Adipocyte (in vitro differentiated cells): Measurements from ENCODE around the gene MOV10.
A peak's percentile ranks its signal among the peaks of the same experiment; 100 is the strongest.
"Not testable (repeated sequence)": the region's sequence is repeated elsewhere in the genome, so short reads cannot be mapped to it uniquely, and the experiment has no call there.

Experiments used
- DNase-seq: peaks from one replicate; pipeline ENCODE4 v3.0.0-alpha.2; 2015; ENCODE audit warnings: low read depth
- H3K27me3 ChIP-seq: replicated peaks from 2 replicates; pipeline ENCODE4 v1.7.0; 2013; ENCODE audit warnings: mild to moderate bottlenecking, low read length, moderate library complexity; ENCODE audit not compliant: control insufficient read depth, insufficient read depth
- H3K36me3 ChIP-seq: 2 replicates; pipeline ENCODE4 v1.7.0; 2013; ENCODE audit warnings: low read length, mild to moderate bottlenecking, moderate library complexity; ENCODE audit not compliant: control insufficient read depth, insufficient read depth, severe bottlenecking
- H3K4me1 ChIP-seq: 2 replicates; pipeline ENCODE4 v1.7.0; 2013; ENCODE audit warnings: mild to moderate bottlenecking, low read length, moderate library complexity; ENCODE audit not compliant: control insufficient read depth, insufficient read depth
- H3K4me3 ChIP-seq: 2 replicates; pipeline ENCODE4 v1.7.0; 2013; ENCODE audit warnings: mild to moderate bottlenecking, low read length, moderate library complexity
- H3K9ac ChIP-seq: 2 replicates; pipeline ENCODE4 v1.7.0; 2013; ENCODE audit warnings: mild to moderate bottlenecking, low read length, moderate library complexity
- H3K9me3 ChIP-seq: 2 replicates; pipeline ENCODE4 v1.7.0; 2013; ENCODE audit warnings: mild to moderate bottlenecking, low read length, moderate library complexity; ENCODE audit not compliant: control insufficient read depth

Gene MOV10

GRCh38 chr1:112717263-112717873 lies 42.9 kb downstream of the MOV10 start:
- no peak for DNase-seq
- peaks cover 3% of the 10 kb centered on the region for H3K27me3 ChIP-seq

DNA sequence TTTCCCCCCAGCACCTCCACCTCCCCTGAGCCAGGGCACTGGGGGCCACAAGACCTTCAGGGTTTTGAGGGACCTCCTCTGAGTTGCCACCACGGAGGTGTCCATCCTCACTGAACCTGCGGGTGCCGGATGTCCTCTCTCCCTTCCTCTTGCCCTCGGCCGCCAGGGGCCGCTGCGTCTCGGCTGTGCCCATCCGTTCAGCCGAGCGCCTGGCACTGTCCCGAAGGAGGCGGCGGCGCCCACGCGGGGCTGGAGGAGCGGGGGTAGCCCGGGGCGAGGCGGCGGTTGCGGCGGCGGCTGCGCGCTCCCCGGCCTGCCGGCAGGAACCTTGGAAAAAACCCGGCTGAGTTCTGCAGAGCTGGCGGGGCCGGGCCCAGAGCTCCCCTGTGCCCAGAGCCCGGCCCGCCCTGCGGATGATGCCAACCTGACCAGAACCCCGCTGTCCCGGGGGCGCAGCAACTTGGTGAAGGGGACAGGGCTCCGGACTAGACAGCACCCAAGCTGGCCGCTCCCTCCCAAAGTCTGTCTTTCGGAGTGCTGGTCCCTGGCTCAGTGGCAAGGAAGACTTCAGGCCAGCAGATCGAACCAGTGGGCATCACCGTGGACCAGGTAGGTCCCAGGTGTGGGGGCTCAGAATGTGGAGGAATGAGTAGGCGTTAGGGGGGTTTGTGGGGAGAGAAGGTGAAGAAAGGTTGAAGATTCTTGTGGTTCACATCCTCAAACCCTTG lies 44.4 kb downstream of the MOV10 start:
- Histone ChIP-seq H3K36me3 (no peaks in the 10 kb centered on the region), H3K4me1 (peaks cover 22% of the 10 kb centered on the region), H3K9me3 (no peaks in the 10 kb centered on the region), H3K9ac (no peak overlapping the region), H3K27me3 (peaks cover 2% of the 10 kb centered on the region), H3K4me3 (peak overlapping the region; percentile 62)
- DNase-seq, result peak; percentile 96

More at GRCh38 chr1:112717263-112717873, 42.9 kb downstream of the MOV10 start:
- no peak overlapping the region for H3K4me3 ChIP-seq
- no peaks in the 10 kb centered on the region for H3K9me3 ChIP-seq
- no peaks in the 10 kb centered on the region for H3K36me3 ChIP-seq
- no peak overlapping the region for H3K9ac ChIP-seq
- peaks cover 19% of the 10 kb centered on the region for H3K4me1 ChIP-seq

DNA sequence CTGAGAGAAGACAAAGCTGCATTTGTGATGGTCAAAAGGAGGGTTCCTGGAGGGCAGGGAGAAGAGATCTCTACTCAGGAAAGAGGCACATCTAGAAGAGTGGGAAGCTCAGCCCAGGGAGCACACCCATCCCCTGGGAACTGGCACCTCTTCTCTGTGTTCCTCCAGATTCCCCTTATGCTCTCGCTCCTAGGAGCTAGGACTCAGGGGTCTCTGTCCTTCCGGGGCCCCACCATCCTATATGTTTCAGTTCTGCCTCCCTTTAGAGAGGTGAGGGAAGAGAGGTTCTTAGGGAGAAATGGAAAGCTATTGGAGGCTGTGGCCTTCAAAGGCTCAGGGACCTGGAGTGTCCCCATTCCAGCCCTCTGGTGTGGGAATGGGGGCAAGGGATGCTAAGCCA lies 45.2 kb downstream of the MOV10 start:
- H3K4me1 ChIP-seq, result peaks cover 15% of the 10 kb centered on the region
- H3K36me3 ChIP-seq, result no peaks in the 10 kb centered on the region
- no peak overlapping the region for H3K4me3 ChIP-seq
- H3K27me3 ChIP-seq, result no peaks in the 10 kb centered on the region
- H3K9me3 ChIP-seq, result no peaks in the 10 kb centered on the region
- H3K9ac ChIP-seq, result no peak overlapping the region
- DNase-seq, result no peak

DNA sequence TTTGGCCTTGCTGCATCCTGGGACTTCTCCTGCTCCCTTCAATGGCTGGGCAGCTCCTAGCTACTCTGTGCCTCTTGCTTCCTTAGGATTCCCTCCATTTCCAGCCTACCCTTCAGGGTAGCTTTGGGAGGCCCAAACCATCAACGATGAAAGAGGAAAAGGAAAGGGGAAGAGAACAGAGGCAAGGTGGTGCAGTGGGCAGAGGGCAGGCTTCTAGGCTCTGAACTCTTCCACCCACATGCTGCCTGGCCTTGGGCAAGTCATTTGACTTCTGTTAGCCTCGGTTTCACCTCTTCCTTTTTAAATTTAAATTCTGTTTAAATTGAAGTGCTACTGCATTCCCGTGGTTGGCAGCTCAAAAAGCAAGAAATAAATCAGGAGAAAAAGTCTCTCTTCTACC lies 46.3 kb downstream of the MOV10 start:
- H3K27me3 ChIP-seq, result no peaks in the 10 kb centered on the region
- H3K9me3 ChIP-seq, result no peaks in the 10 kb centered on the region
- no peak for DNase-seq
- H3K4me3 ChIP-seq, result no peak overlapping the region
- H3K4me1 ChIP-seq, result peaks cover 9% of the 10 kb centered on the region
- no peaks in the 10 kb centered on the region for H3K36me3 ChIP-seq
- no peak overlapping the region for H3K9ac ChIP-seq

GRCh38 chr1:112721294-112721693 lies 46.8 kb downstream of the MOV10 start:
- not testable (repeated sequence) for H3K27me3 ChIP-seq, DNase-seq, H3K4me1 ChIP-seq, H3K9ac ChIP-seq, H3K4me3 ChIP-seq, H3K36me3 ChIP-seq, H3K9me3 ChIP-seq

GRCh38 chr1:112721966-112722524 lies 47.6 kb downstream of the MOV10 start:
- Histone ChIP-seq H3K36me3 (no peaks in the 10 kb centered on the region), H3K27me3 (no peaks in the 10 kb centered on the region), H3K4me3 (no peak overlapping the region), H3K9me3 (no peaks in the 10 kb centered on the region), H3K4me1 (peaks cover 5% of the 10 kb centered on the region), H3K9ac (no peak overlapping the region)
- DNase-seq, result no peak

- peak; percentile 45 for DNase-seq
- Histone ChIP-seq H3K4me1 (peaks cover 5% of the 10 kb centered on the region), H3K9ac (no peak overlapping the region), H3K9me3 (no peaks in the 10 kb centered on the region), H3K36me3 (no peaks in the 10 kb centered on the region), H3K4me3 (no peak overlapping the region), H3K27me3 (no peaks in the 10 kb centered on the region)
Measured at GRCh38 chr1:112722601-112723510, 48.4 kb downstream of the MOV10 start.

DNA sequence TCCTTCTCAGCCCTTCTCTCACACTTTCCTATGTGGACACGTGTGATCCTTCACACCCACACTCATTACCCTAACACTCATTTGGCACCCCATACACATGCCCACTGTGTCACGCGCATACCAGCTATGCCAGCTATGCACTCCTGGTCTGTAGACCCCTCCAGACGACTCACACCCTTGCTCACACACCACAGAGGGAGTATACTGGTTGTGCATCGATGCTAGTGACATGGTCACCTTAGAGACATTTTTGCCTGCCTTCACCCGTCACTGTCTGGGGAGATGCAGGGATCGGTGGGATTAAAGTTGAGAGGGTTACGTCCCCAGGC lies 49.0 kb downstream of the MOV10 start:
- no peaks in the 10 kb centered on the region for H3K36me3 ChIP-seq
- no peaks in the 10 kb centered on the region for H3K9me3 ChIP-seq
- H3K9ac ChIP-seq, result no peak overlapping the region
- peaks cover 5% of the 10 kb centered on the region for H3K4me1 ChIP-seq
- DNase-seq, result no peak
- H3K27me3 ChIP-seq, result no peaks in the 10 kb centered on the region
- H3K4me3 ChIP-seq, result no peak overlapping the region

- DNase-seq, H3K4me1 ChIP-seq, H3K36me3 ChIP-seq, H3K27me3 ChIP-seq, H3K9me3 ChIP-seq, H3K9ac ChIP-seq, H3K4me3 ChIP-seq: not testable (repeated sequence)
Measured at GRCh38 chr1:112724240-112724639, 49.8 kb downstream of the MOV10 start.

DNA sequence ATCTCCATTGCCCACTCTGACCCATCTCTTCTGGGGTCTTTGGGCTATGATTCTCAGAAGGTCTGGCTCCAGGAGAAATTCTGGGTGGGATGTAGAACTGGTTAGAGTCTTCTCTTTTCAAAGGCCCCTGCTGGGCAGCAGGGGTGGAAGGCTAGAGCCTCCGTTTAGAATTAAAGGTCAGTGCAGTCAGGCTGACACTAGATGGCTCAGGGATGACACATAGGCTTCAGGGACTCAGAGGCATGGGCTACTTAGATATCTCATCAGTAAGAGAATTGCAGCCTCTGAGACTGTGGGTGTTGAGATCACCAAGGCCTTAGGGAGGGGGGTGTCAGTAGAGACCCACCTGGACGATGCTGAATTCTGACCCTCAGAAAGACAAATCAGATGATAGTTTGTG lies 53.3 kb downstream of the MOV10 start:
- no peak overlapping the region for H3K4me3 ChIP-seq
- DNase-seq, result no peak

DNA sequence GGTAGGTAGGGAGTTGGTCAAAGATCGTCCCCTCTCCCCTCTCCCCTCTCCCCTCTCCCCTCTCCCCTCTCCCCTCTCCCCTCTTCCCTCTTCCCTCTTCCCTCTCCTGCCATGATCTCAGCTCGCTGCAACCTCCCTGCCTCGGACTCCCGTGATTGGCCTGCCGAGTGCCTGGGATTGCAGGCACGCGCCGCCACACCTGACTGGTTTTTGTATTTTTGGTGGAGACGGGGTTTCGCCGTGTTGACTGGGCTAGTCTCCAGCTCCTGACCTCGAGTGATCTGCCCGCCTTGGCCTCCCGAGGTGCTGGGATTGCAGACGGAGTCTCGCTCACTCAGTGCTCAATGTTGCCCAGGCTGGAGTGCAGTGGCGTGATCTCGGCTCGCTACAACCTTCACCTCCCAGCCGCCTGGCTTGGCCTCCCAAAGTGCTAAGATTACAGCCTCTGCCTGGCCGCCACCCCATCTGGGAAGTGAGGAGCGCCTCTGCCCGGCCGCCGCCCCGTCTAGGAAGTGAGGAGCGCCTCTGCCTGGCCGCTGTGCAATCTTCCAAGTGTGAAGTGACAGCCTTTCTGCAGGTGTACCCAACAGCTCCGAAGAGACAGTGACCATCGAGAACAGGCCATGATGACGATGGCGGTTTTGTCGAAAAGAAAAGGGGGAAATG lies 54.0 kb downstream of the MOV10 start:
- not testable (repeated sequence) for H3K4me1 ChIP-seq, DNase-seq, H3K27me3 ChIP-seq, H3K9ac ChIP-seq, H3K4me3 ChIP-seq, H3K9me3 ChIP-seq, H3K36me3 ChIP-seq

More for the DNA sequence above, 53.3 kb downstream of the MOV10 start:
- H3K9ac ChIP-seq, result no peak overlapping the region
- H3K36me3 ChIP-seq, result no peaks in the 10 kb centered on the region
- no peaks in the 10 kb centered on the region for H3K4me1 ChIP-seq
- H3K27me3 ChIP-seq, result no peaks in the 10 kb centered on the region
- H3K9me3 ChIP-seq, result no peaks in the 10 kb centered on the region
